Nephron progenitor cell (in vitro differentiated cells): ENCODE data around the gene CACNA2D4.

Experiments used
- DNase-seq: peaks from one replicate; pipeline ENCODE4 v3.0.0; 2021
- H3K27ac Mint-ChIP-seq: 2 replicates; pipeline ENCODE4 v1.8.0; 2021; ENCODE audit warnings: mild to moderate bottlenecking, moderate library complexity, mixed read lengths
- H3K27me3 Mint-ChIP-seq: 2 replicates; pipeline ENCODE4 v1.8.0; 2021; ENCODE audit warnings: mild to moderate bottlenecking, low read depth, mixed read lengths; ENCODE audit not compliant: poor library complexity
- H3K36me3 Mint-ChIP-seq: 2 replicates; pipeline ENCODE4 v1.8.0; 2021; ENCODE audit warnings: low read depth, mixed read lengths
- H3K4me1 Mint-ChIP-seq: 2 replicates; pipeline ENCODE4 v1.8.0; 2021; ENCODE audit warnings: mixed read lengths
- H3K4me3 Mint-ChIP-seq: 2 replicates; pipeline ENCODE4 v1.8.0; 2021; ENCODE audit warnings: mild to moderate bottlenecking, moderate library complexity, mixed read lengths
- H3K9me3 Mint-ChIP-seq: 2 replicates; pipeline ENCODE4 v1.8.0; 2021; ENCODE audit warnings: mild to moderate bottlenecking, moderate library complexity, mixed read lengths
- TF ChIP-seq, protein P1 (sequence below): fragments of 200-600 bp; sonication (generic); IDR thresholded peaks from 2 replicates; pipeline ENCODE4 v1.5.0; 2021; ENCODE audit warnings: antibody characterized with exemption

CACNA2D4 gene

DNA sequence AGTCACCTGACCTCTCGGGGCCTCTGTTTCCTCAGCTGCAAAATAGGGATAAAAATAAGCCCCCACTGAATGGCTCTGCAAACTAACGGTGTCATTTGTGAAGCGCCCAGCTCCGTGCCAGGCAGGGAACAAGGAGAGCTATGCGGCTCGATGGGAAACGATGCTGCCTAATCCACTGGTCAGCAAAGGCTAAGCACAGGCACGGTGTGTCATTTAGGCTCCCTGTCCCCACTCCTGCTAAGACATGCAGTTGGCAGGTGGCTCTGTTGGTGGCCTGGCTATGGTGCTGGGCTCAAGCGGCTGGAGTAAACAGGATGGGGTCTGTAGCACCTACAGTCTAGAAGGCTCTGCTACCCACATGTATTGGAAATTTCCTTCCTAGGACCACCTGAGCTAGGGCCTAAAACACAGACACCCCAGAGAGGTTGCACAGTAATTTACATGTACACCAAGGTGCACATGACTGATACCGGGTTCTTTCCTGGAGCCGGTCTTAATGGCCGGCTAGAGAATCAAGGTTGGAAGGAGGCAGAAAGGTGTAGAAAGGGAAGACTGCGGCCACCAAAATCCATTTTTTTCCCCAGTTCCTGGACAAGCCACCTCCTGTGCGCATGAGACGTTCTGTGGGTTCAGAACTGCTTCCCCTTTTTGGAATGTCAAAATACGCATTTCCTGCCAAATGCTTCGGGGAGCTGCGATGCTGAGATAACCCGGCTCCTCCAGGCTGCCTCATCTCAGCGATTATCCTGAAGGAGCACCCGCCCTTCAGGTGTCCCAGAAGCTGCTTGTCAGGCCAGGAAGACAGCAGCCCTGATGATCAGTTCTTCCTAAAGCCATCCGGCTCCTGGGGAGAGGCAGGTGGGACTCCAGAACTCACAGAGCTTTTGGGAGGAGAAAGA lies 1.0 kb downstream of the CACNA2D4 start:
- Mint-ChIP-seq H3K4me3 (peak overlapping the region; percentile 73), H3K9me3 (no peaks in the 10 kb centered on the region), H3K36me3 (no peaks in the 10 kb centered on the region), H3K27ac (peak overlapping the region; percentile 80), H3K4me1 (peaks cover 85% of the 10 kb centered on the region), H3K27me3 (peaks cover 13% of the 10 kb centered on the region)
- TF ChIP-seq, protein P1, sequence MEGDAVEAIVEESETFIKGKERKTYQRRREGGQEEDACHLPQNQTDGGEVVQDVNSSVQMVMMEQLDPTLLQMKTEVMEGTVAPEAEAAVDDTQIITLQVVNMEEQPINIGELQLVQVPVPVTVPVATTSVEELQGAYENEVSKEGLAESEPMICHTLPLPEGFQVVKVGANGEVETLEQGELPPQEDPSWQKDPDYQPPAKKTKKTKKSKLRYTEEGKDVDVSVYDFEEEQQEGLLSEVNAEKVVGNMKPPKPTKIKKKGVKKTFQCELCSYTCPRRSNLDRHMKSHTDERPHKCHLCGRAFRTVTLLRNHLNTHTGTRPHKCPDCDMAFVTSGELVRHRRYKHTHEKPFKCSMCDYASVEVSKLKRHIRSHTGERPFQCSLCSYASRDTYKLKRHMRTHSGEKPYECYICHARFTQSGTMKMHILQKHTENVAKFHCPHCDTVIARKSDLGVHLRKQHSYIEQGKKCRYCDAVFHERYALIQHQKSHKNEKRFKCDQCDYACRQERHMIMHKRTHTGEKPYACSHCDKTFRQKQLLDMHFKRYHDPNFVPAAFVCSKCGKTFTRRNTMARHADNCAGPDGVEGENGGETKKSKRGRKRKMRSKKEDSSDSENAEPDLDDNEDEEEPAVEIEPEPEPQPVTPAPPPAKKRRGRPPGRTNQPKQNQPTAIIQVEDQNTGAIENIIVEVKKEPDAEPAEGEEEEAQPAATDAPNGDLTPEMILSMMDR, result no peak
- no peak for DNase-seq

DNA sequence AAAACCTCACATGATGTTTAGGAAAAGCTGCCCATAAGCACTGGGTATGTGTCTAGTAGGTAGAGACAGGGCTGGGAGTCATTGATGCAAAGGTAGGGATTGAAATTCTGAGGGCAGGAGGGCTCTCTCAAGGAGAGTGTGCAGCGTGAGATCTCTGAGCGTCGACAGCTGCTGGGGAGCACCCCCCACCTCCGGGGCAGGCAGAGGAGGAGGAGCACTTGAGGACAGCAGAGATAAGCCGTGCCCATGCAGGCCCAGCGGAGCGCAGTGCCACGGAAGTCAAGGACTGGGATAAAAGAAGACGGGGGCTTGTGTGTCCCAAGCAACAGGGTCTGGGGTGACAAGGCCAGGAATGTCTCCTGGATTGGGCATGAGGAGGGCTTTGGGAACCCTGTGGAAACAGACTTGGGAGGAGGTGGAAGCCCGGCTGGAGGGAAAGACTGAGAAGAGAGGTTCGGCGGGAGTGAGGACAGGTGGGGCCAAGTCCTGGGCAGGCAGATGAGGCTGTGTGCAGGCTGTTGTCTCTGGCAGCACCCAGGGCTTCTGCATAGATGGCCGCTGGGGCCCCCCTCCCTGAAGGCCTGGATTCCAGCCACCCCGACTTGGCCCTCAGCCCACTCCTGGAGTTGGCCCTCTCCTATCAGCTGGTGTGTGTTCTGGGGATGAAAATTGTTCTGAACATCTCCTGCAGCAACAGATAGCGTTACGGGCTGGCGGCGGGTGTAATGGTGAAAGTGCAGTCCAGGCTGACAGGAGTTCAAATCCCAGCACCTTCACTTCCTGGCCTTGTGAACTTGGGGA lies 1.9 kb downstream of the CACNA2D4 start:
- H3K36me3 Mint-ChIP-seq, result no peaks in the 10 kb centered on the region
- TF ChIP-seq, protein P1, result no peak
- no peak overlapping the region for H3K4me3 Mint-ChIP-seq
- H3K27me3 Mint-ChIP-seq, result peaks cover 13% of the 10 kb centered on the region
- peaks cover 94% of the 10 kb centered on the region for H3K4me1 Mint-ChIP-seq
- H3K27ac Mint-ChIP-seq, result peak overlapping the region; percentile 31
- no peaks in the 10 kb centered on the region for H3K9me3 Mint-ChIP-seq
- no peak for DNase-seq

DNA sequence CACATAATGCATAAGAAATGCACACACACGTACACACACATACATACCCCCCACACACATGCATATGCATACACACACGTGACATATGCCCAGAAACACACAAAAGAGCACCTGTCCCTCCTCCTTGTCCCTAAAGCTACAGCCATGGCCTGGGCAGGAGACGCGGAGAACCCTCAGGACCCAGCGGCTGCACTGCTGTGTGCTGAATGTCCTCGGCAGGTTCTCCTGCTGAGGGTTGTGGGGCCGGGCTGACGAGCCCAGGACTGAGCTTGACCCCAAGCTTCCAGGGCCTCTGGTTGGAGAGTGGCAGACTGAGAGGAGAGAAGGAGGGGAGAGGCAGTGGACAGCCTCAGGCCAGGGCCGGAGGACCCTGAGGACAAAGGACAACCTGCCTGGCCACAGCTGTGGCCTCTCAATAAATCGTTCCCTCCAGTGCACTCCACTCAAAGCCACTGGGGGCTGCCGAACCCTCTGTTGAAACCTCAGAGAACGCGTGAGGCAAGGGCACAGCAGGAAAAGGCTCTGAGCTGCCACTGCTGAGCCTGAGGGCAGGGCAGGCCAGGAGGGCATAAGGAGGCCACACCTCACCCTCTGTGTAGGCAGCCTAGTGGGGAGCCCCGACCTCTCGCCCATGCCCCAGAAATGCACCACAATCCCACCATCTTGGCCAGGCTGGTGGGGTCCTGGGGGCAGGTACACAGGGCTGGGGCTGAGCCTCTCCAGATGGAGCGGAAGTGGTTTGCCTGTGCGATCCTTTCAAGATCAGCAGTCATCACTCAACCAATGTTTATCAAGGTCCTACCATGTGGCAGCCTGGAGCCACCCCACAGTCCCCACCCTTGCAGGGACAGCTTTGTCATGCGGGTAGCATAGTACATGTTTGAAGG lies 3.1 kb downstream of the CACNA2D4 start:
- no peaks in the 10 kb centered on the region for H3K36me3 Mint-ChIP-seq
- H3K4me1 Mint-ChIP-seq, result peaks cover 93% of the 10 kb centered on the region
- peak overlapping the region; percentile 60 for H3K4me3 Mint-ChIP-seq
- H3K27me3 Mint-ChIP-seq, result peaks cover 13% of the 10 kb centered on the region
- DNase-seq, result no peak
- H3K27ac Mint-ChIP-seq, result peak overlapping the region; percentile 74
- H3K9me3 Mint-ChIP-seq, result no peaks in the 10 kb centered on the region
- TF ChIP-seq, protein P1, result no peak

DNA sequence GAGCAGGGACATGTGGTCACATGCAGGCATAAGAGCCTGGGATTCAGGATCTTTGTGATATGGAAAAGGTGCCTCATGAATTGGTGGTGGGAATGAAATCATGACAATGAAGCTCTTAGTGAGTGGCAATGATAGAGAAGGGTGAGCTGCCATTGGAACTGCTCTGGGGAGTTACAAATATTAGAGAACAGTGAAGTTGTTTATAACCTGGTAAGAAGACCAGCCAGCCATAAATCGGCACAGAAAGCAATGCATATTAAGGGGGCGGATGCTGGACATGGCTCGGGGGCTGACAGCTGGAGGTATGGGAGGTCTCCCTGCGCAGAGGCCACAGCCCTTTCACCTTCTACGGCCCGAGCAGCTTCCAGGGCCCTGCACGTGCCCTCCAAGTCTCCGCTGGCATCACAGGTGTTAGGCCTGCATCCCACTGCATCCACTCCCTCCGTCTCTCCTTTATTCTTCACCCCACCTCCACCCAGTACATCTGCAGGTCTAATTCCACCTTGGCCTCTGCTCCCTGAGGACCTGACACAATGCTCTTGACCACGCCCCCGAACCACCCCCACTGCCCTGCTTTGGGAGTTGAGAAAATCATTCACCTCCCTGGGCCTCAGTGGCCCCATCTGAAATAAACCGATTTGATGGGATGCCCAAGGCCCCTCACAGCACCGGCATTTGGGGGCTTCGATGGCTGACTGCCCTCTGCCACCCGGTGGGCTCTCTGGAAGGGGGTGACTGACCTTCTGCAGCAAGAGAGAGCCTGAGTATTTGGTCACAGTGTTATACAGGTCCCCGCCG lies 4.1 kb downstream of the CACNA2D4 start:
- TF ChIP-seq, protein P1, result no peak
- Mint-ChIP-seq H3K4me3 (no peak overlapping the region), H3K9me3 (no peaks in the 10 kb centered on the region), H3K4me1 (peaks cover 86% of the 10 kb centered on the region), H3K36me3 (no peaks in the 10 kb centered on the region), H3K27ac (no peak overlapping the region), H3K27me3 (peaks cover 13% of the 10 kb centered on the region)
- DNase-seq, result no peak
